Mucosa of rectum (tissue), 2 donors: ENCODE results near the gene MORN5.
"Not testable (repeated sequence)": the region's sequence is repeated elsewhere in the genome, so short reads cannot be mapped to it uniquely, and the experiment has no call there.

Source experiments
- H3K27ac ChIP-seq, 2 donors: one replicate each; pipeline ENCODE4 v1.7.0; 2013; ENCODE audit warnings: inconsistent platforms in 2 of 2, low read depth in 2 of 2, low read length in 2 of 2
- H3K27me3 ChIP-seq, 2 donors: one replicate each; pipeline ENCODE4 v1.7.0; 2013; ENCODE audit warnings: low read length in 2 of 2; ENCODE audit not compliant: control insufficient read depth in 2 of 2, insufficient read depth in 2 of 2
- H3K36me3 ChIP-seq, 2 donors: one replicate each; pipeline ENCODE4 v1.7.0; 2013; ENCODE audit warnings: low read length in 2 of 2; ENCODE audit not compliant: control insufficient read depth in 2 of 2, insufficient read depth in 2 of 2
- H3K4me1 ChIP-seq, 2 donors: one replicate each; pipeline ENCODE4 v1.7.0; 2013; ENCODE audit warnings: low read length in 2 of 2, mild to moderate bottlenecking in 1 of 2; ENCODE audit not compliant: control insufficient read depth in 2 of 2, insufficient read depth in 2 of 2
- H3K4me3 ChIP-seq, 2 donors: one replicate each; pipeline ENCODE4 v1.7.0; 2013; ENCODE audit warnings: low read length in 2 of 2
- H3K9ac ChIP-seq, 2 donors: one replicate each; pipeline ENCODE4 v1.7.0; 2013; ENCODE audit warnings: low read length in 2 of 2, low read depth in 1 of 2, mild to moderate bottlenecking in 1 of 2
- H3K9me3 ChIP-seq, 2 donors: one replicate each; pipeline ENCODE4 v1.7.0; 2013; ENCODE audit warnings: low read length in 2 of 2; ENCODE audit not compliant: control insufficient read depth in 2 of 2
- donor health status: healthy.
- donor health status: Normal muscosa, but diverticular disease.

The MORN5 gene

DNA sequence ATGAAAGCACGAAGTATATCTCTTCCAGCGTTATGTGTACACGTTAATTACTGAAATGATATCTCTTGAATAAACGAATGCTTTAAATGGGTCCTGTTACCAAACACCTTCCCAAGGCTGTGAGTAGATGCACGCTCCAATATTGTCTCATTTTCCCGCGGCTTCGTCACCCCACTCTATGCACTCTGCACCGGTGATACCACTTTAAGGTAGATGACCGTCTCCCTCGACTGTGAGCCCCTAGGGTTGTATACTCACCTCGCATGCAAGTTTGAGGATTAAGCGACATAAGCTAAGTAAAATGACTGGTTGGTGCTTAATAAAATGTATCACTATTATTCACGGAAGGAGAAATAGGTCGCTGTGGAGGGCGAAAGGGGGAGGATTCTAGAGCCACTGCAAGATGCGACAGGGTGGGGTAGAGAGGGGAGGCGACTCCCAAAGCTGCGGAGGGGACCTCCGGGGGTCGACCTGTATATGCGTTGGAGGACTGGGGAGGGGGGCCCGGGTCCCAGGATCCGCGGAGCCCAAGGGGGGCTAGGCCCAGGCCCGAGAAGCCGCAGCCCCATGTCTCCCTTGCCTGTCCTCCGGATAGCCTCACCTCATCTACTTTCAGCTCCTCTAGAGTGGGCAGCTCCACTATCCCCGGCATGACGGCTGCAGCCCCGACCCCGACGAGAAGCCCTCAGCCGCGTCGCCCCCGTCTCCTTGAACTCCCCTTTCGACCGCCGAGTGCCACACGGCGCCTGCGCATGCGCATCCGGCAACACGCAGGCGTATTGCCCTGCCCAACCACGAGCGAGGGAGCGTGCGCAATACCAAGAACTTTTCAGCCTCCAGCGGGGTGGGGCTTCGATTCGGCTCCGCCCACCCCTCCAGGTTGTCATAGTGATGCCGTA, at the start of gene MORN5, which contains the start of gene NDUFA8:
MORN5 (plus strand) TSS at position 883 of the 899 bp plus-strand sequence. CDS start 65 bp downstream, outside the sequence.
NDUFA8 (minus strand) TSS at position 754 of the 899 bp plus-strand sequence; CDS start at position 652, 102 bp downstream.
- H3K4me1 ChIP-seq, result peaks cover 4 to 11% of the 10 kb centered on the region in 2 donors

DNA sequence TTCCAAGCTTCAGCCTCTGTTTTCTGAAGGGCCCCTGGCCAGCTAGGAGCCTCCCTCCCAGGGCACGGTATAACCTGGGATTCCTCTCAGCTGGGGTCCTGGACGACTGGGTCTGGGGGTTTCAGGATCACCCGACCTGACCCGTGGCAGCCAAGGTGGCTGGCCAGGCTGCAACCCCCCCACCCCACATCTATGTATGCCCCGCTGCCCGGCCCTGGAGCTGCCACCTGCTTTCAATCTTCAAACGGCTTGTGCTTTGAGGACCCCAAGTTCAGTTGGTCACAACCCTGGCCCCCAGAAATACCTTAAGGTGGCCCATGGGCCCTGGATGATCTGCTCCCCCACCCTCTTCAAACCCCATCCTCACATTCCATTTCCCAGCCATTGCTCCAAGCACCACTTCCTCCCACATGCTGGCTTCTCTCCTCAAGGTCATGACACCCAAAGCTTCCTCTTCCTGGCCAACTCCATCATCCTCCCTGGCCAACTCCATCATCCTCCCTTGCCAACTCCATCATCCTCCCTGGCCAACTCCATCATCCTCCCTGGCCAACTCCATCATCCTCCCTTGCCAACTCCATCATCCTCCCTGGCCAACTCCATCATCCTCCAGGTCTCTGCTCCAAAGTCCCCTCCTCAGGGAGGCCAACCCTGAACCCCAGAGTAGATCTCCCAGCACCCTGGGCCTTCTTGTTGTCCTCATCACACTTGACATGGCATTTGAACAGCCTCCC, 49.4 kb upstream of the MORN5 start:
- Histone ChIP-seq H3K9ac (no peak overlapping the region), H3K4me3 (no peak overlapping the region), H3K27me3 (peaks cover 0 to 4% of the 10 kb centered on the region in 2 donors), H3K4me1 (peaks cover 0 to 2% of the 10 kb centered on the region in 2 donors), H3K9me3 (no peaks in the 10 kb centered on the region), H3K27ac (no peak overlapping the region), H3K36me3 (no peaks in the 10 kb centered on the region)

More for the DNA sequence above, at the start of gene MORN5, which contains the start of gene NDUFA8:
- Histone ChIP-seq H3K27me3 (no peaks in the 10 kb centered on the region), H3K4me3 (peak within 1 kb of the TSS; percentile 89 to 97), H3K36me3 (no peaks in the 10 kb centered on the region), H3K9me3 (no peaks in the 10 kb centered on the region), H3K27ac (peak within 1 kb of the TSS; percentile 65 to 80), H3K9ac (peak within 1 kb of the TSS; percentile 94 to 95)

DNA sequence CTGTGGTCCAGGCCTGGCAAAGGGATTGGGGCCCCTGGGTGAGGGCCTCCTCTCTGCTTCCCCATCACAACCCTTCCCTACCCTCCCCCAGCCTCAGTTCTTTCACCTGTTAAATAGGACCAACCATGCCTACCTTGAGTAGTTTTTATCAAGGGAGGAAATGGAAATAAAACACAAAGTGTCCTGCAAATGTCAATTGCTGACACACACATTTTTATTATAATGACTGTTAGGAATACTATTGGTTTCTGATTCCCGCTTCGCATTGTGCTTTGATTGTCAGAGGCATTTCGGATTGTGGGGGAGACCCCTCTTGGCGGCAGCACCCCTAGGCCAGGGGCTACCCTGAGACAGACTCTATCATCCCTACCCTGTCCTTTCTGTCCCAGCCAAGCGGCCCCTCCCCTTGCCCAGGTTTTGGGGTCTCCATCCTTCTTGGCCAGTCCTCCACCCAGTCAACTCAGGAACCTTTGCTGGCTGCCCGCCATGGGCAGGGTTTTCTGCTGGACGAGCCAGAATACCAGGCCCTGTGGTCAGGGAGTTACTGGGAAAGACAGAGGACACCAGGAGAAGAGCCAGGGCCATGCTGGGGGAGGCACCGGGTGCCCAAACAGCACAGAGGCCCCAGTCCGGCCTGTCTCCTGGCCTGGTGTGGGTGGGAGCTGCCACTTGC, 48.2 kb upstream of the MORN5 start:
- no peak overlapping the region for H3K27ac ChIP-seq
- H3K4me1 ChIP-seq, result no peaks in the 10 kb centered on the region
- H3K36me3 ChIP-seq, result no peaks in the 10 kb centered on the region

DNA sequence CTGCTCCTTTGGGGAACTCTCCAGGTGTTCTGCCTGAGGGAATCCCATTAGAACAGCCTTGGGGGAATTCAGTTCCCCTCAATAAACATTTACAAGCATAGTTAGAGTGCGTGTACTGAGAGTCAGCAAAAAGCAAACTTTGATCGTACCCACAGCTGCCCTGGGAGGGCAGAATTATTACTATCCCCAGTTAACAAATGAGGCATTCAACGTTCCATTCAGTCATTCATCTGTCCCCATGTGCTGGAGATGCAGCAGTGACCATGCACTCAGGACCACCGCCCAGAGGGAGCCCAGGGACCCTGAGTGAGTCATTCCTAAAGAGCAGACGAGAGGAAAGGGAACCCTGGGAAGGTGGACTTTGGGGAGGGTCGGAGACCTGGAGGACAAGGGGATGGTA, 47.5 kb upstream of the MORN5 start:
- H3K9me3 ChIP-seq, result no peaks in the 10 kb centered on the region
- H3K36me3 ChIP-seq, result no peaks in the 10 kb centered on the region
- H3K27me3 ChIP-seq, result peaks cover 0 to 11% of the 10 kb centered on the region in 2 donors
- no peak overlapping the region for H3K4me3 ChIP-seq
- H3K27ac ChIP-seq, result no peak overlapping the region
- no peaks in the 10 kb centered on the region for H3K4me1 ChIP-seq
- H3K9ac ChIP-seq, result no peak overlapping the region

More for the DNA sequence above, 48.2 kb upstream of the MORN5 start:
- peaks cover 0 to 11% of the 10 kb centered on the region in 2 donors for H3K27me3 ChIP-seq
- no peaks in the 10 kb centered on the region for H3K9me3 ChIP-seq
- H3K4me3 ChIP-seq, result no peak overlapping the region
- no peak overlapping the region for H3K9ac ChIP-seq

DNA sequence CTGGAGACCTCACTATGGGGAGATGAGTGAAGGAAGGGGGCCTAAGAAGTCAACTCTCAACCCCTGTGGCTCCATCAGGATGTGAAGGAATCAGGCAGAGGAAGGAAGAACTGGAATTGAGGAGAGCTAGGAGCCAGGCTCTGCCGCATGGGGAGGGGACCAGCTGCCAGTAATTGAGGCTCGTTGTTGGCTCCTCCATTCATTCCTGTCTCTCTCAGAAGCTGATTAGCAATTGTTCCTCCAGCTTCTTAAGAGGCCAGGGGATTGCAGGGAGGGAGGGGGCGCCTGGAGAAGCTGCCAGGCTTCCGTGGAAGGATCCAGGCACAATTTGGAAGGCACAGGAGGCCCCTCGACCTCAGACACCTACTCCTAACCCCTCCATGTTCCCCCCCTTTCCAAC, 46.1 kb upstream of the MORN5 start:
- no peaks in the 10 kb centered on the region for H3K9me3 ChIP-seq
- no peaks in the 10 kb centered on the region for H3K4me1 ChIP-seq
- H3K4me3 ChIP-seq, result no peak overlapping the region
- H3K27me3 ChIP-seq, result peaks cover 0 to 11% of the 10 kb centered on the region in 2 donors
- no peaks in the 10 kb centered on the region for H3K36me3 ChIP-seq
- H3K27ac ChIP-seq, result no peak overlapping the region
- H3K9ac ChIP-seq, result no peak overlapping the region

DNA sequence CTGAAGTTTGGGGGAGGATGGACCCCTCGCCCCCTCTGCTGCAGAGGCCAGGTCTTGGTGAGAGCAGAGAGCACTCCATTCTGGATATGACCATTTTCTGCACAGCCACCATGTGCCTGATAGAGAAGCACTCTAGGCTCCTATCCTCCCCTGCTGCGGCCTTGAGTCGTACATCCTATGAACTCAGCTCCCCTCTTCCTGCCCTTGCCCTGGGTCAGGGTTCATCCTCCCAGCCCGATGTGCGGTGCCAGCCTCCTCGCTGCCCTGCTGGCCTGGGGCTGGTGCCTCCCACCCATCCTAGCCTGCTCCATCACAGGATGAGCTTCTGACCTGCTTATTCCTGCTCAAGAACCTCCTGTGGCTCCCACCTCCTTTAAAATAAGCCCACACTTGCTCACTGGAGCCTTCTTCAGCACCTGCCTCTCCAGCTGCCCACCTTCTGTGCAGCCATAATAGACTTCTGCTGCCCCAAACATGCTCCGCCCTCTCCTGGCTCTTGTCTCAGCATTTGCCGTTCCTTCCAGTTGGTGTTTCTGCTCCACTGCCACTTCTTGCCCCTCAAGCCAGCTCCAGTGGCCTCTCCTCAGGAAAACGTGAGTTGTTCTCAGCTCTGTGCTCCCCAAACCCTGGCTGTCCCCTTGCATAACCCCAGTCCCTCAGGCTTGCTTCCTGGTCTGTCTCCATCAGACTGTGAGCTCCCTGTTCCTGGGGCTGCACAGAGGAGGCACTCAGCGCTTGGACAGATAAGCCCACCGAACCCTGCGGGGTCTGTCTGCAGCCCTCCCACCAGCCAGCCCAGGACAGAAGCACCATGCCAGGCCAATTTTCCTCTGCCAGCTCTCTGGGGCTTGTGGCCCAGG, 44.3 kb upstream of the MORN5 start:
- peaks cover 0 to 11% of the 10 kb centered on the region in 2 donors for H3K27me3 ChIP-seq
- H3K4me3 ChIP-seq, result no peak overlapping the region
- H3K9me3 ChIP-seq, result no peaks in the 10 kb centered on the region
- no peaks in the 10 kb centered on the region for H3K36me3 ChIP-seq
- no peak overlapping the region for H3K27ac ChIP-seq
- no peak overlapping the region for H3K9ac ChIP-seq
- H3K4me1 ChIP-seq, result no peaks in the 10 kb centered on the region

DNA sequence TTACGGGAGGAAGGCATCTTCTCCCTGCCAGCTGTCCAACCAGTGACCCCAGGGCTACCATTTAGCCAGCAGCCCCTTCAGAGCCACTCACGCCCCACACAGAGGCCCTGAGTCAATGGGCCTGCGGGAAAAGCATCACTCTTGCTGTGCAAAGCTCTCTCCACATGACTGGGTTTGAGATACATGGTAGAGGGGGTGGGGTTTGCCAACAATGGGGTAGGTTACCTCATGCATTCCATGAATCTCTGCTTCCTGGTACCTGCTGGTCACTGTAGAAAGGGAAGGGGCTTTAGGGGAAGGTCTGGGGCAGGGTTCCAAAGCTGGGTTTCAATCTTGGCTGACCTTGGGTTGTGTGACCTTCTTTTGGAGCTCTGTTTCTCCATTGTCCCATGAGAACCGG, 43.7 kb upstream of the MORN5 start:
- peaks cover 0 to 11% of the 10 kb centered on the region in 2 donors for H3K27me3 ChIP-seq
- H3K4me3 ChIP-seq, result no peak overlapping the region
- H3K27ac ChIP-seq, result no peak overlapping the region
- H3K4me1 ChIP-seq, result no peaks in the 10 kb centered on the region
- no peaks in the 10 kb centered on the region for H3K36me3 ChIP-seq
- H3K9me3 ChIP-seq, result no peaks in the 10 kb centered on the region
- no peak overlapping the region for H3K9ac ChIP-seq

DNA sequence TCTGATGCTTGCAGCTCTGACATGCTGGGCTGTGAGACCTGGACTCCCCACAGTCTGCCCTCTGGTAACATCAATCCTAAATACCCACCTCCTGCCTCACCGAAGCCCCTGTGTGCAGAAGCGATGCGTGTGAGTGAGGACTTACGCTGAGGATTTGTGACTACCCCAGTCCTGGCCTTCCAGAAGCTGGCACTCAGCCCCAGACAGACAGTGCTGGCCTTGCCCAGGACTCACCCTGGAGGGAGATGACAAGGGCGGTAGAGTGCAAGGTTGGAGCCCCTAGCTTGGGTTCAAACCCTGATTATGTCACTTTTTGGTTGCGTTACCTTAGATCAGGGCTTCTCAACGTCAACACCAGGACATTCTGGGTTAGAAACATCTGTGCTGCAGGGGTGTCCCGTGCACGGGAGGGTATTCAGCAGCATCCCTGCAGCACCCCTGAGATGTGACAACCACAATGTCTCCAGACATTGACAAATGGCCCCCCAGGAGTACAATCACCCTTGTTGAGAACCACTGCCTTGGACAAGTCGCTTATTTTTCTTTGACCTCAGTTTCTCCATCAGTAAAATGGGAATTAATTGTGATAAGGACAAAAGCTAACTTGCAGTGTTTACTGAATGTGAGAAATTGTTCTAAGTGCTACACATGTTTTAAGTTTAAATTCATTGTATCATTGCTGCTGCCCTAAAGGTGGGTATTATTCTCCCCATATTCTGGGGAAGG, 43.1 kb upstream of the MORN5 start:
- H3K27me3 ChIP-seq, result peaks cover 0 to 11% of the 10 kb centered on the region in 2 donors
- H3K36me3 ChIP-seq, result no peaks in the 10 kb centered on the region
- H3K4me1 ChIP-seq, result no peaks in the 10 kb centered on the region
- no peak overlapping the region for H3K4me3 ChIP-seq
- H3K27ac ChIP-seq, result no peak overlapping the region
- H3K9ac ChIP-seq, result no peak overlapping the region
- H3K9me3 ChIP-seq, result no peaks in the 10 kb centered on the region

DNA sequence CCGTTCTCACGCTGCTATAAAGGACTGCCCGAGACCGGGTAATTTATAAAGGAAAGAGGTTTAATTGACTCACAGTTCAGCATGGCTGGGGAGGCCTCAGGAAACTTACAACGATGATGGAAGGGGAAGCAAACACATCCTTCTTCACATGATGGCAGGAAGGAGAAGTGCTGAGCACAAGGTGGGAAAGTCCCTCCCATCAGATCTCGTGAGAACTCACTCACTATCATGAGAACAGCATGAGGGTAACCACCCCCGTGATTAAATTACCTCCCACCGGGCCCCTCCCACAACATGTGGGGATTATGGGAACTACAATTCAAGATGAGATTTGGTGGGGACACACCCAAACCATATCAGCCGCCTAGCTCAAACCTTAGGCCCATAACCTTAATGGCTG, 42.5 kb upstream of the MORN5 start:
- H3K27me3 ChIP-seq, result peaks cover 0 to 11% of the 10 kb centered on the region in 2 donors
- not testable (repeated sequence) for H3K9ac ChIP-seq, H3K9me3 ChIP-seq, H3K27ac ChIP-seq, H3K4me3 ChIP-seq, H3K36me3 ChIP-seq, H3K4me1 ChIP-seq
